ENCODE data around the gene PCDHGA8. TPM values are rescaled to one million over a fixed set of nuclear protein-coding genes. Genes with fewer than 3 reads are reported as not detected.

PCDHGA8 gene
- total and polyA plus RNA-seq, 2 of the 13 experiments (the other 11 are each of a cell fraction or from before 2014, with no cell fraction given): 0.05 to 0.29 TPM

DNA sequence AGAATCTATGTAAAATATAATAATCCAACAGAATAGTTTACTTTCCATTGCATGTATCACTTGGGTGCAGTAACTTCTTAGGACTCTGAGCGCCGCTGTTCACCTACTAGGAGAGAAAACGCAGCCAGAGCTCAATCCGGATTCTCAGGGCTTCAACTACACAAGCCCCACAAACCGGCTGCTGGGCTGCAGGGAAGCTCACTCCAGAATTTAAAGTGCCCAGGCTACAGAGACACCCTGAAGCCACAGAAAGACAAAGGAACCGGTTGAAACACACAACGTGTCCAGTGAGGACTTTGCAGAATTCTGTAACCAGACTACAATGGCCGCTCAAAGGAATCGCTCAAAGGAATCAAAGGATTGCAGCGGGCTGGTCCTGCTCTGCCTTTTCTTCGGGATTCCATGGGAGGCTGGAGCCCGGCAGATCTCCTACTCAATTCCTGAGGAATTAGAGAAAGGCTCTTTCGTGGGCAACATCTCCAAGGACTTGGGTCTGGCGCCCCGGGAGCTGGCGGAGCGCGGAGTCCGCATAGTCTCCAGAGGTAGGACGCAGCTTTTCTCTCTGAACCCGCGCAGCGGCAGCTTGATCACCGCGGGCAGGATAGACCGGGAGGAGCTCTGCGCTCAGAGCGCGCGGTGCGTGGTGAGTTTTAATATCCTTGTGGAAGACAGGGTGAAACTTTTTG lies 20.6 kb downstream of the PCDHGA8 start, which contains the start of gene PCDHGA10 (continued):
- TF ChIP-seq, protein P1, sequence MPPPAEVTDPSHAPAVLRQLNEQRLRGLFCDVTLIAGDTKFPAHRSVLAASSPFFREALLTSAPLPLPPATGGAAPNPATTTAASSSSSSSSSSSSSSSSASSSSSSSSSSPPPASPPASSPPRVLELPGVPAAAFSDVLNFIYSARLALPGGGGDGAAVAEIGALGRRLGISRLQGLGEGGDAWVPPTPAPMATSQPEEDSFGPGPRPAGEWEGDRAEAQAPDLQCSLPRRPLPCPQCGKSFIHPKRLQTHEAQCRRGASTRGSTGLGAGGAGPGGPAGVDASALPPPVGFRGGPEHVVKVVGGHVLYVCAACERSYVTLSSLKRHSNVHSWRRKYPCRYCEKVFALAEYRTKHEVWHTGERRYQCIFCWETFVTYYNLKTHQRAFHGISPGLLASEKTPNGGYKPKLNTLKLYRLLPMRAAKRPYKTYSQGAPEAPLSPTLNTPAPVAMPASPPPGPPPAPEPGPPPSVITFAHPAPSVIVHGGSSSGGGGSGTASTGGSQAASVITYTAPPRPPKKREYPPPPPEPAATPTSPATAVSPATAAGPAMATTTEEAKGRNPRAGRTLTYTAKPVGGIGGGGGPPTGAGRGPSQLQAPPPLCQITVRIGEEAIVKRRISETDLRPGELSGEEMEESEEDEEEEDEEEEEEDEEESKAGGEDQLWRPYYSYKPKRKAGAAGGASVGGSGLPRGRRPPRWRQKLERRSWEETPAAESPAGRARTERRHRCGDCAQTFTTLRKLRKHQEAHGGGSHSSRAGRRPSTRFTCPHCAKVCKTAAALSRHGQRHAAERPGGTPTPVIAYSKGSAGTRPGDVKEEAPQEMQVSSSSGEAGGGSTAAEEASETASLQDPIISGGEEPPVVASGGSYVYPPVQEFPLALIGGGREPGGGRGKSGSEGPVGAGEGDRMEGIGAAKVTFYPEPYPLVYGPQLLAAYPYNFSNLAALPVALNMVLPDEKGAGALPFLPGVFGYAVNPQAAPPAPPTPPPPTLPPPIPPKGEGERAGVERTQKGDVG (CRISPR knock-in tag; IDR thresholded peaks at IDR 0.05; ENCODE audit: borderline replicate concordance): no peak
- peak; percentile 19; the same call in 1 of the 2 replicates for TF ChIP-seq SMC3 (IDR thresholded peaks at IDR 0.05; ENCODE audit: low read length)
- TF ChIP-seq KAT2B (IDR thresholded peaks at IDR 0.05; ENCODE audit: borderline replicate concordance, low read depth, low read length): no peak
- TF ChIP-seq NR0B2 (CRISPR knock-in tag; IDR thresholded peaks at IDR 0.05): no peak
- TF ChIP-seq, protein P2, sequence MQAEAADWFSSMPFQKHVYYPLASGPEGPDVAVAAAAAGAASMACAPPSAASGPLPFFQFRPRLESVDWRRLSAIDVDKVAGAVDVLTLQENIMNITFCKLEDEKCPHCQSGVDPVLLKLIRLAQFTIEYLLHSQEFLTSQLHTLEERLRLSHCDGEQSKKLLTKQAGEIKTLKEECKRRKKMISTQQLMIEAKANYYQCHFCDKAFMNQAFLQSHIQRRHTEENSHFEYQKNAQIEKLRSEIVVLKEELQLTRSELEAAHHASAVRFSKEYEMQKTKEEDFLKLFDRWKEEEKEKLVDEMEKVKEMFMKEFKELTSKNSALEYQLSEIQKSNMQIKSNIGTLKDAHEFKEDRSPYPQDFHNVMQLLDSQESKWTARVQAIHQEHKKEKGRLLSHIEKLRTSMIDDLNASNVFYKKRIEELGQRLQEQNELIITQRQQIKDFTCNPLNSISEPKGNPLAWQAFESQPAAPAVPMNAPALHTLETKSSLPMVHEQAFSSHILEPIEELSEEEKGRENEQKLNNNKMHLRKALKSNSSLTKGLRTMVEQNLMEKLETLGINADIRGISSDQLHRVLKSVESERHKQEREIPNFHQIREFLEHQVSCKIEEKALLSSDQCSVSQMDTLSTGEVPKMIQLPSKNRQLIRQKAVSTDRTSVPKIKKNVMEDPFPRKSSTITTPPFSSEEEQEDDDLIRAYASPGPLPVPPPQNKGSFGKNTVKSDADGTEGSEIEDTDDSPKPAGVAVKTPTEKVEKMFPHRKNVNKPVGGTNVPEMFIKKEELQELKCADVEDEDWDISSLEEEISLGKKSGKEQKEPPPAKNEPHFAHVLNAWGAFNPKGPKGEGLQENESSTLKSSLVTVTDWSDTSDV (CRISPR knock-in tag; IDR thresholded peaks at IDR 0.05): no peak
- TF ChIP-seq ZSCAN29 (CRISPR knock-in tag; conservative IDR thresholded peaks at IDR 0.05): 0 out of 2 replicates have a peak, but pooled peaks have one; percentile 39

All from HepG2 (cell line).